Left ventricle myocardium superior (tissue), 1 donor: ENCODE data around the gene AGBL1. TPM values are rescaled to one million over a fixed set of nuclear protein-coding genes. Genes with fewer than 3 reads are reported as not detected.
A peak's percentile ranks its signal among the peaks of the same experiment; 100 is the strongest.

Experiments used
- ATAC-seq: fragments of 200-7000 bp; cut with Tn5 transposase; one replicate; pipeline ENCODE4 v1.9.1; 2020; ENCODE audit warnings: mild to moderate bottlenecking, moderate library complexity
- DNase-seq: peaks from one replicate; pipeline ENCODE4 v3.0.0-alpha.2; 2020
- intact Hi-C: fragments of 100-400 bp; cut with micrococcal nuclease; formaldehyde crosslinking; loops from one replicate; pipeline ENCODE4 v1.11.0; 2022
- total RNA-seq: library from RNA; stranded (reverse); fragmentation: NEBNext Ultra II Directional; extraction: Animal tissue kit (Norgen Biotek cat#: 25700); gene quantifications from one replicate; pipeline ENCODE4 v1.2.1, GENCODE V29; 2021
- donor health status: DM: no; HTN: yes; CAD: no; lungs with severe emphysema.

The AGBL1 gene
- total RNA-seq, 1 donor from 2014 or later = not detected

DNA sequence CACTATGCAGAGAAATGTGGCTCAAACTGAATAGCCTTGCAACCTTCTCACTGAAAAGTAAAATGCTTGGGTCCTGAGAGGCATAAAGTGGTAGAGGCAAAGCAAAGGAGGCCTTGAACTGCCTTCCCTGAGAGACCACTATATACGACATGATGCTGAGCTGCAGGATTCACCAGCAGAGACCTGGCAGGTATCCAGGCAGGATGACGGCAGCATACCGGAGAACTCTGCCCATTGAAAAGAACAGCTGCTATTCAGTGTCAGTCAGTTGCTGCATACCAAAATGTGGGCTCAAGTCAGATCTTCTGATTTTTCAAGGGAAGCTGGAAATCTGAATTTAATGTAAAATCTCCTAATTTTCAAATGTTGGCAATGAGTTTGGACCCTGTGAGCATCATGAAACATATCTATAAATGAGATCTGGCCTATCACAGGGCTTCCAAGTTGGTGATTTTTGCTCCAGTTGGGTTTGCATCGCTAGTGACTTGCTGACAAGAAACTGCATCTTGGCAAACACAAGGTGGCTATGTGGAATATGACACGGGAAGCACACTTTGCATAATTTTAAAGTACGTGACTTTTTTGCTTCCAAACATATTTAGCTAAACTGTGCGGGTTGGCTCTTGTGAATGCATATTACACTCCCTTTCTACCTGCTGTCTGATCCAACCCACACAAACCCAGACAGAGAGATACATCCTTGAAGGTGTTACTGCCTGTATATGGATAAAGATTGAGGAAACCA is 529.0 kb downstream of the AGBL1 start:
- intact Hi-C loops = no loop called here
- DNase-seq (peak; percentile 44), ATAC-seq (no peak)

DNA sequence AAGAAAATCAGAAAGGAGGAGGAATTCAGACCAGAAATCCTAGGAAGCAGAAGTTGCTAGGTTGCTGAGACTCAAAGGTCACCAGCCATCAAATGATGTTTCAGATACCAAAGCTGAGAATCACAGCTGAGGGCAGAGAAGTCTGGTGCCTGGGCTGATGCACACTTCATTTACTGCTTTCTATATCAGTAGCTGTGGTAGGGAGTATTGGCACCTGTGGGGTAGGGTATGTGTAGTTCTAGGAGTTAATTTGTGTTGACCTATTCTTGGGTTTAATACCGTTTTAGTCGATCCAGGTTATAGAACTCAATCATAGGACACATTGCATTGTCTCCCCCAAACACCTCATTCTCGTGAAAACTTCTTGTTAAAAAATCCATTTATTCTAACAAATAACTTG is 529.6 kb downstream of the AGBL1 start:
- ATAC-seq (no peak), DNase-seq (no peak)
- intact Hi-C loops = no loop called here

DNA sequence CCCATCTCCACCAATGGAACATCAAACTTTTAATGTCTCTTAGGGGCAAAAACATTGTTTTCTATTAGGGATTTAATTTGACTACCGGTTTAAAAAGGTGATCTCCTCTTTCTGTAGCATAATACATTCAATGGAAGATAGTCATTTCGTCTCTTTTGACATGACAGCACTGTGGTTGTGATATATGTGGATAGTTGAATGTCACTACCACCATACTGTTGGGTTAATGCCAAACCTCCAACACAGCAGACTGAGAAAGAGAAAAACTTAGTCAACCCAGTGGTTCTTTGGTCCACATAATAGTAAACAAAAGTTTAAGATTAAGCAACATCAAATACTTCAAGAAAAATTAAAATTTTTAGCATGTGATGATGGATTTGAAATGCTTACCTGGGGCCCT is 530.4 kb downstream of the AGBL1 start:
- DNase-seq = no peak
- intact Hi-C loops = no loop called here
- no peak for ATAC-seq

DNA sequence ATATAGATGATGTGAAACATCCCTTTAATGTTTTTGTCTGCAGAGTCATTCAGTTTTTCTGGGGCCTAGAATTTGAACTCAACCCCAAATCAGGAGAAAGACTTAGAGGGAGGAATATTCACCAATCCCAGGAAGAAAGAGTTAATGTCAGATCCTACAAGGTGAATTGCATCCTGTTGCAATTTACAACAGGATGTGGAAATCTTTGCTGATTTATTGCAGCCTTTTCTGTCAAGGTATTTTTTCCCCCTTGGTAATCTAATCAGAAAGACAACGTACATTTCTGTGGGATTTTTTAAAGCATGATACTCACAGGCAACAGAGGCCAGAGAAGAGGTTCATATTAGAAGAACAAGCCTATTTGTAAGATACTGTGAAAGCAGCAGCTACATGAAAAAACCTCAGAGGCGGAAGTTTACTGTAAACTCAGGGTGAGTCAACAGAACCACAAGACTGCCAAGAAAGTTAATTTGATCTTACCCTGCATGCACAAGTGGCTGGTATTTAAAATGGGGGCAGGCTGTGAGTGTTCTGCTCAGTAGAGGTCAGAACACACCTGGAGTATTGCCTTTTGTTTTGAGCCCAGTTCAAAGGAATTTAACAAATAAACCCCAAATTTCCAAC is 531.9 kb downstream of the AGBL1 start:
- DNase-seq = no peak

DNA sequence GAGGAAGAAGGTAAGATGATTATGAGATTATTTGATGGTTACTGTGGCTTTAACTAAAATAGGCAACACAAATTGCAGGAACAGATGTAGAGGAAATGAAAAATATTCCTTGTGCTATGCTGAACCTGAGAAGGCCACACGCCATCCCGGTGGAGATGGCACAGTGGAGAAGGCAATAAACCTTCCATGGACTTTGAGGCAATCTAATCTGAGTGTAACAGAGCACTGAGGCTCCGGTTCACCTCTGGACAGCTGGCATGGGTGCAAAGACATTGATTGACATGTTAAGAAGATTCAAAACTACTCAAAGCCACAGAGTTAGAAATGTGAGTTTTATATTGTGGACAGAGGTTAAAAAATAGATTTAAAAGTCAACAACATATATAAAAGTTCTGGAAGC is 535.7 kb downstream of the AGBL1 start:
- intact Hi-C loops = no loop called here
- no peak for ATAC-seq
- no peak for DNase-seq

More for the DNA sequence above, 531.9 kb downstream of the AGBL1 start:
- no peak for ATAC-seq
- intact Hi-C loops = no loop called here

DNA sequence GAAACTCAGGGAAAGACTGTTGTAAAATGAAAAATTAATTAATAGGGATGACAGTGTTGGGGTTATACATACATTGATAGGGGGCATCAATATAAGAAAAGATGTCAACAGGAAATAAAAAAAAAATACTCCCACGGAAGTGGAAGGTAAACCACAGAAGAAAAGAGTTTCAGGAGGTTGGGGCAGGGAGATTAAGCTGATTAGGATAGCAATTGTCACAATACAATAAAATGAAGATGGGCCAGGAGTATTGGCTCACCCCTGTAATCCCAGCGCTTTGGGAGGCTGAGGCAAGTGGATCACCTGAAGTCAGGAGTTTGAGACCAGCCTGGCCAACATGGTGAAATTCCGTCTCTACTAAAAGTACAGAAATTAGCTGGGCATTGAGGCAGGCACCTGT is 536.1 kb downstream of the AGBL1 start:
- ATAC-seq = no peak
- DNase-seq = no peak
- intact Hi-C loops = no loop called here

DNA sequence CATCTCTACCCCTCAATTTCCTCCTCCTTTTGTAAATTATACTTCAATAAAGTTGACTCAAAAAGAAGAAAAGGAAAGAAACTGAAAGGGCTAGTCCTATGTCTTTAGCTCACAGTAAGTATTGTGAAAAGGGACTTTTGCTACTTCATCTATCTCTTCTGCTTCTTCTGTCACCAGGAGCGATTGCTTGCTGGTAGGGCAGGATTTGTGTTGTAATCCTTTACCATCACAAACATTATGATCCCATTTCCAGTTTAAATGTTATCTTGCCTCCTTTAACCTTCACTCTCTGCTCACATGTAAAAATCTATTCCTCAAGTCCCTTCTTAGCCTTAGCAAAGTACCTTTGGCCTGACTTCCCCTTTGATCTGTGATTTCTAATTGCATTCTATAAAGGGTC is 537.1 kb downstream of the AGBL1 start:
- intact Hi-C loops = no loop called here
- DNase-seq (no peak), ATAC-seq (no peak)

DNA sequence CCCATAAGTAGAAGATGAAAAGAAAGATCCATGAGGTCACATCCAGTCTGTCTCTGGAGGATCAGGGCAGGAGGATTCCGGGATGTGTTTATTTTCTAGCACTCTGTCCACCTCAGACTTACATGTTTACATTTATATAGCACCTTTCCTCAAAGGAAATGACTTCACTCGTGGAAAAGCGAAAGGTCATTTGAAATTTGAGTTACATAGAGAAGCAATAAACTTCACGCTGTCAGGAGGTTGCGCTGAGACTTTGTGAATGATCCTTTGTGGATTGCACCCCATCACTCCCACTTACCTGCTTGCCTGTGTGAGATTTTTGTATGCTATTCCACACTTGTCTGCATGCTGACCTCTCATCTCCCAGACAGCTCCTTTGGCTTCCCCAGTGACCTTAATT is 540.5 kb downstream of the AGBL1 start:
- intact Hi-C loops = loop anchor here (10.0 kb wide), 1 partner anchor 1625 kb away; no protein-coding TSS in a partner anchor
- ATAC-seq (no peak), DNase-seq (no peak)

DNA sequence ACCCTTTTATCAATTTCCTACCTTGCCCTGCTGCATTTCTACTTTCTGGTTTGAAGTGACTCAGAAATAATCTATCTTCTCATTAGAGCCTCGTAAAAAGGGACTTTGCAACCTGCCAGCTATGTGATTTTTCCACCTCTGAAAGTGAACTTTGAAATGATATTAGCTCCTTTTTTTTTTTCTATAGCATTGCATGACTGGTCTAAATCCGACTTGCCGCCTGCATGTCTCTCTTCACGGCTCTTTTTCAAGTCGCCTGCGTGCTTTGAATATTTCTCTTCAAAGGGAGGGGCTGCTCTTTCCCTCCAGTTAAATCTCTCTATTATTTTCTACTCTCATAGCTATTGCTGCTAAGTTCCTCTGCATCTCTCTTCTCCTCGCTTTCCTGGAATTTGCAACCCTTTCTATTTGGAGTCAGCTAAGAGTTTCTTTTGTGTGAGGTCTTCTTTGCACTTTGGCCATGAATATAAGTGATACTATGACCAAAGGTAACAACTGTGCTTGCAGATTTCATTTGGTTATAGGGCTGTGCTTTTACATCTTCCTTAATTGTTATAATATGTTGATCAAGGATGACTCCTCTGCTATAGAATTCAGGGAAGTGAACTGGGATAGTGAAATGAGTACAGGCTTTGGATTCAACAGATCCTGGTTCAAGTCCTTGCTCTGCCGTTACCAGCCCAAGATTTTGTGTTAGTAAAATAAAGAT is 541.1 kb downstream of the AGBL1 start:
- DNase-seq (no peak), ATAC-seq (no peak)
- intact Hi-C loops = loop anchor here (10.0 kb wide), 1 partner anchor 1624 kb away; no protein-coding TSS in a partner anchor

DNA sequence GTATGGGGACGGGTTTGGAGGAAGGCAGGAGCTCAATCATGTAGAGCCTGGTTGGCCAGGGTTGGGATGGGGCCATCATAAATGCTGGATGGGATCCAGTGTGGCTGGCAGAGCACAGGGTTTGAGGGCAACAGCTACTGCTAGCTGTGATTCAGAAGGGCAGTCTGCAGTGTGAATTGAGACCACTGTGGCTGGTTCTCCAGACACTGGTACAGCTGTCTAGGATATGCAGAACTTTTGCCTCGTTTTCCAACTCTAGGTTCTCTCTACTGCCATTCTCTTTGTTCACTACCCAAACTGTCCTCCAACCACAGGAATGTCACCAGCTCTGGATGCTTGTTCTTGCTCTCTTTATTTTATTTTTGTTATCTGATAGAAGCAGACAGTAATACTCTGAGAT is 543.6 kb downstream of the AGBL1 start:
- intact Hi-C loops = loop anchor here (10.0 kb wide), 1 partner anchor 1622 kb away; no protein-coding TSS in a partner anchor
- DNase-seq = no peak
- no peak for ATAC-seq

DNA sequence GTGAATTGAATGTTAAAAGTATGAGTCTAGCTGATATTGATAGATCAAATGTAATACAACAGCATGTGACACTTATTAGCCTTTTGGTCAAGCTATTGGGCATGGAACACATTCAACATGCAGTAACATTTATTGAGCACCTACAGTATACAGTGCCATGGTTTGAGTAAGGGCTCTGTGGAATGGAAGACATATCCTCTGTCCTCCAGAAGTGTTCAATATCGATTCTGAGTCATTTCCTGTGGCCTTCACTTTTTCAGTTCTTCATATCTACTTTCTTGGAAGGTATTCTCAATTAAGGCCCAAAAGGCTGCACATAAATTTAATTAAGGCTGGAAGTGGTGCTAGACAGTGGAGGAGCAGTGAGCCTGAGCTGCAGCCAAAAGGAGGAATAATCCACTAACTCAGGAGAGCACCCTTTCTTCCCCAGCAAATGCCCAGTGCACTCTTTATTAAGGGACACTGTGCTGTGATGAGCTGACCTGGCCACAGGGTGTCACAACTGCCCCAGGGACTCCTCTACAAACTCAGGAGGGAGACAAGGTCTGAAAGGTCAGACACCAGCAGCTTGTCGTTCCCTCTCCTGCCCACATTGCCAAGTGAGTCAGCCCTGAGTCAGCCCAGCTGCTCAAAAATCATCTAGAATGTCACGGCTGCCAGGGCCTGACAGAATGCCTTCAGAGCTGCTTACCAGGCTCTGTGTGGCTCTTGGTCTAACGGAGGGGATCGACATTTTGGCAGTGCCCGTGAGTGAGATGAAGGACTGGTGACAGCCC is 544.8 kb downstream of the AGBL1 start:
- ATAC-seq (peak; percentile 100), DNase-seq (peak; percentile 80)
- intact Hi-C loops = loop anchor here (10.0 kb wide), 1 partner anchor 1620 kb away; no protein-coding TSS in a partner anchor

DNA sequence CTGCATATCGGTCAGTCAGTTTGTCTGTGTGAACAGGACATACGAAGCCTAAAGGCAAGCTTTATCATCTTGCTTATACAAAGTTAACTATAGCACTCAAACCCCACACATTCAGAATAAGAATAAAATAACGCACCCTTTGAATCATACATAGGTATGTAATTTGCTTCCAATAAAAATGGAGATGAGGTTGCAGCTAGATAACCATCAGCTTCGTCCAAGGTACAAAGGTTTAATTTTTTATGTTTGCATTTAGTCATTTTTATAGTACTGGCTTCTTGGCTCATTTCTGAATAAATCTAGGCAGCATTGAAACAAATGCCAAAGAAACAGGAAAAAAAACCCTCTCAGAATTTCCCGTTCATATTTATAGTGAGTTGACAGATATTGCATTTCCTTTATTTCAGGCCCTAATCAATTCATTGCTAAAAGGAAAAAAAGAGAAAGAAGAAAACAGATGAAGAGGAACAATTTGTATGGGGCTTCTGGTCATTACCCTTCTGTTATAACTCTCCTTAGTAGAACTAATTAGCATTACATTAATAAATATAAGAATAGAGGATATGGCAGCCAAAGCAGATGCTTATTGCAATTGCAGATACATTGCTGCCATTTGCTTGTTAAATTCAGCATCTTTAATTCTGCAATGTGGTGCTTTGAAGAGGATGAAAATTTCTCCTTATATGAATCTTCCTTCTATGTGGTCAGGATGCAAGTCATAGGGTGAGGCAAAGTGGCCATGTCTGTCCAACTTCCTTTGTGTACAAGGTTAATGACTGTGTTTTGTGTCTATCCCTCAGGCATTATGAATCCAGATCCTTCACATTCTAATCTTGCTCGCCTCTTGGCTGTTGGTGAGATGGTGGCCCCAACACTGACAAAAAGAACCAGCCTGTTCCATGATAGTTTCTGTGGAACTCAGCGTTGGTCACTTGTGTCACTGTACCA is 550.0 kb downstream of the AGBL1 start:
- no peak for DNase-seq
- no peak for ATAC-seq
- intact Hi-C loops = loop anchor here (10.0 kb wide), 1 partner anchor 1615 kb away; no protein-coding TSS in a partner anchor

DNA sequence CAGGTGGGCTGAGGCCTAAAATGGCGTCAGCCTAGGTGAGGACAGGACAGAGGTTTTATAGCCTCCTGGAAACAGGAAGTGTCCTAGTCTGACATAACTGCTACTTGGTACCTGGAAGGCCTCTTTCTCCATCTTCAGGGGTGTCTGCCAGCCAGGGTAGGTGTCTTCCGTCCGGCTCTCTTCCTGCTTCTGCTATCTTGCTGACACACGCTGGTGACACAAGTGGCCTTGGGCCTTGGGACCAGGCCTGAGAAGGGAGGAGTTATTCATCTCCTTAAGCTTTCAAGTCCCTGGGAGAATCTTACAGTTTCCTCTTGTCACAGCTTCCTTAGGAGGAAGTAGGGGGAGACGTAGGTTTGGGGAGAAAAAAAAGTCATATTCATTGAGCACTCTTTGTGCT is 551.3 kb downstream of the AGBL1 start:
- DNase-seq (no peak), ATAC-seq (no peak)
- intact Hi-C loops = no loop called here

DNA sequence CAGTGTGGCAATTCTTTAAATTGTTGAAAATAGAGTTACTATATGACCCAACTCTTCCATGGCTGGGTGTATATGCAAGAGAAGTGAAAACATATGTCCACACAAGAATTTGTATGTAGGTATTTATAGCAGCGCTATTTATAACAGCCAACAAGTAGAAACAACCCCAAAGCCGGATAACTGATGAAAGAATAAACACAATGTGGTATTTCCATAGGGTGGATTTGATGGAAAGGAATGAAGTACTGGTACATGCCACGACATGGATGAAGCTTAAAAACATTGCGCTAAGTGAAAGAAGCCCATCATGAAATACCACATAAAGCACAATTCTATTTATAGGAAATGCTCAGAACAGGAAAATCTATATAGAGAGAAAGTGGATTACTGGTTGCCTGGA is 554.5 kb downstream of the AGBL1 start:
- ATAC-seq = no peak
- intact Hi-C loops = no loop called here
- no peak for DNase-seq

DNA sequence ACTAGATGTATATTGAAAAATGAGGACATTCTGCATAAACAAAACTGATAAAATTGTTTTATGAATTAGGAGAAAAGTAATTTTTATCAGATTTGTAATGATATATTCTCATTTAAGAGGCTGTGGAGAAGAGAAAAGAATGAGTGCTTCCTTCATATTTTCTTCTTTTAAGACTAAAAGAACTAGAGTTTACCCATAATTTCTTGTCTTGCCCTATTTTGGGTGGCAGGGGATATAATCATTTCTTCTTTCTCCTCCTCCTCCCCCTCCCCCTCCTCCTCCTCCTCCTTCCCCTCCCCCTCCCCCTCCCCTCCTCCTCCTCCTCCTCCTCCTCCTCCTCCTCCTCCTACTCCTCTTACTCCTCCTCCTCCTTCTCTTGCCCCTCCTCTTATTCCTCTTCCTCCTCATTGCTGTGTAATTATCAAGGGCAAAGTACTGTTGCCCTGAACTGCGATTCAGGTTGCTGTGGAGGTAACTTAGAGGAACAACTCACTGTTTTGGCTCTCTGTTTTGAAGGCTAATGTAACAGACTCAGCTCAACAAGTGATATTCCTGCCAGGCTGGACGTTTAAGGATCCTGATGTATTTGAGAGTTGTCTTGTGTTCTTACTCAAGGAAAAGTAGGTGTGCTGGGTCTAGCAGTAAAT is 555.4 kb downstream of the AGBL1 start:
- ATAC-seq (no peak), DNase-seq (no peak)
- intact Hi-C loops = no loop called here

DNA sequence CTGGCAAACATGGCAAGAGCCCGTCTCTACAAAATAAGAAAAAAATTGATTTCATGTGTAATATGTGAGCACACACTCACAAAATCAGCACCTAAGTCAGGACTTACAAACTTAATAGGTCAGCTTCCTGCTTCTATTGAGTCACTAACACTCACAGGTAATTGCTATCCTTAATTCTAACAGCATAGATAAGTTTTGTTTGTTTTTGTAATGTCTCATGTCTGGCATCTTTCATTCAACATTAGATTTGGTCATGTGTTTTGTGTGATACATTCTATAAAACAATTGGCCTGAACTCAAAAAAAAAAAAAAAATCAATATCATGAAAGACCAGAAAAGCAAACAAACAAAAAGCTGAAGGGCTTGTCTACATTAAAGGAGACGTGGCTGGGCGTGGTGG is 564.7 kb downstream of the AGBL1 start:
- intact Hi-C loops = no loop called here
- no peak for DNase-seq
- ATAC-seq = no peak

DNA sequence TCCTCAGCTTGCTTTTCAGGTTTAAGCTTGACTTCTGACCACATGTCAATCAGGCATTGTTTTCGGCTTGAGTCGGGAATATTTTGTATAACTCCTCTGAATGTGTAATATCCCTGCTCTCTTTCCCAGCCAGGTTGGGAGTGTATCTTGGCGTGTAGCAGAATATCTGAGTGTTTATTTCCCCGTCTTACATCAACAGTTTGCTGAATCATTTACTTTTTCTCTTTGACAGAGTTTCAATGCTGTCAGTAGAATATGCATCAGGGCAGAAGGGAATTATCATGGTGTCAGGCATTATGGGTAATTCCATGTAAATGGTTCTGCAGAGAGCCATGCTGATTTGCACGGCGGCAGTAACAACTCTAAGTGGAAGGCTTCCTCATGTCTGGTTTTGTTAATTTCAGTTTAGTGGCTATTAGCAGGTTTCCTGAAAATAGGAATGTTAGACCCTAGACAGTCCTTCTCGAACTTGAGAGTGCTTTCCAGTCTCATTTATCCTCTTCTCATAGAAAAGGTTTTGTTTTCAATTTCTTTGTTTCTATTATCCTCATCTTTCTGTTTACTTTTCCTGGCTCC is 566.3 kb downstream of the AGBL1 start:
- DNase-seq = no peak
- intact Hi-C loops = no loop called here
- ATAC-seq = no peak
